Measurements from ENCODE around the gene LBR.

- TF ChIP-seq POLR2A (IDR thresholded peaks at IDR 0.05) = no peak
- TF ChIP-seq, protein P1, sequence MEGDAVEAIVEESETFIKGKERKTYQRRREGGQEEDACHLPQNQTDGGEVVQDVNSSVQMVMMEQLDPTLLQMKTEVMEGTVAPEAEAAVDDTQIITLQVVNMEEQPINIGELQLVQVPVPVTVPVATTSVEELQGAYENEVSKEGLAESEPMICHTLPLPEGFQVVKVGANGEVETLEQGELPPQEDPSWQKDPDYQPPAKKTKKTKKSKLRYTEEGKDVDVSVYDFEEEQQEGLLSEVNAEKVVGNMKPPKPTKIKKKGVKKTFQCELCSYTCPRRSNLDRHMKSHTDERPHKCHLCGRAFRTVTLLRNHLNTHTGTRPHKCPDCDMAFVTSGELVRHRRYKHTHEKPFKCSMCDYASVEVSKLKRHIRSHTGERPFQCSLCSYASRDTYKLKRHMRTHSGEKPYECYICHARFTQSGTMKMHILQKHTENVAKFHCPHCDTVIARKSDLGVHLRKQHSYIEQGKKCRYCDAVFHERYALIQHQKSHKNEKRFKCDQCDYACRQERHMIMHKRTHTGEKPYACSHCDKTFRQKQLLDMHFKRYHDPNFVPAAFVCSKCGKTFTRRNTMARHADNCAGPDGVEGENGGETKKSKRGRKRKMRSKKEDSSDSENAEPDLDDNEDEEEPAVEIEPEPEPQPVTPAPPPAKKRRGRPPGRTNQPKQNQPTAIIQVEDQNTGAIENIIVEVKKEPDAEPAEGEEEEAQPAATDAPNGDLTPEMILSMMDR (IDR thresholded peaks at IDR 0.05) = no peak
Measured at GRCh38 chr1:225460737-225461532, 33.1 kb upstream of the LBR start.
